Parathyroid adenoma (tissue), 2 donors: Measurements from ENCODE around the gene YLPM1.

Experiments used
- H2AFZ ChIP-seq: fragments of 300-600 bp; sonication (generic); one replicate; pipeline ENCODE4 v1.7.0; 2017; ENCODE audit warnings: antibody characterized with exemption, mild to moderate bottlenecking
- H3K27ac ChIP-seq: fragments of 300-600 bp; sonication (generic); one replicate; pipeline ENCODE4 v1.7.0; 2017
- H3K27me3 ChIP-seq: fragments of 300-600 bp; sonication (generic); one replicate; pipeline ENCODE4 v1.7.0; 2017; ENCODE audit warnings: low read length; ENCODE audit not compliant: control insufficient read depth, insufficient read depth
- H3K36me3 ChIP-seq: fragments of 300-600 bp; sonication (generic); one replicate; pipeline ENCODE4 v1.7.0; 2017; ENCODE audit warnings: low read length; ENCODE audit not compliant: control insufficient read depth, insufficient read depth
- H3K4me1 ChIP-seq: fragments of 300-600 bp; sonication (generic); one replicate; pipeline ENCODE4 v1.7.0; 2017; ENCODE audit warnings: control low read depth
- H3K4me2 ChIP-seq: fragments of 300-600 bp; sonication (generic); one replicate; pipeline ENCODE4 v1.7.0; 2017; ENCODE audit warnings: low read length
- H3K4me3 ChIP-seq: fragments of 300-600 bp; sonication (generic); one replicate; pipeline ENCODE4 v1.7.0; 2017; ENCODE audit warnings: low read depth, low read length
- H3K79me2 ChIP-seq: fragments of 300-600 bp; sonication (generic); one replicate; pipeline ENCODE4 v1.7.0; 2017; ENCODE audit warnings: control low read depth
- H3K9ac ChIP-seq: fragments of 300-600 bp; sonication (generic); one replicate; pipeline ENCODE4 v1.7.0; 2017; ENCODE audit warnings: mild to moderate bottlenecking
- H3K9me3 ChIP-seq: fragments of 300-600 bp; sonication (generic); one replicate; pipeline ENCODE4 v1.7.0; 2017; ENCODE audit warnings: low read length; ENCODE audit not compliant: control insufficient read depth
- TF ChIP-seq, protein P1 (sequence below): fragments of 300-600 bp; sonication (generic); IDR thresholded peaks from one replicate; pipeline ENCODE4 v1.7.0; 2017; ENCODE audit warnings: antibody characterized with exemption, mild to moderate bottlenecking
- donor health status: primary hyperparathyroidism.

The YLPM1 gene

DNA sequence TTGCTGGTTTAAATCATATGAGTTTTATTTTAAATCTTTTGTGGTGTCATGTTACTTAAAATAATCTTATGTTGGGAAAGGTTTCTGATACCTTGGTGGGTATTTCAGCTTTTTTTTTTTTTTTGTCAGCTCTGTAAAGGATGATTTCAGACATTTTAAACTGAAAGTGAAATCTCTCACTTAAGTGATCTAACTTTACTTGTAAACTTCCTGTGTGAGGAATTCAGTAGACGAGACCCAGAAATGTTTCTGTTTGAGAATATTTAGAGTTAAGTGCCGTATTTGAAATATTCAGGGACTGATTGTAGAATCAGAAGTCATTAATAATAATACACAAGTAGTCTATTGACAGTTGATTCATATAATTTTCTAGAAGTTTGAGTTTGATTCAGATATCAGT, 75.0 kb downstream of the YLPM1 start:
- Histone ChIP-seq H2AFZ (no peak overlapping the region), H3K4me3 (no peak overlapping the region), H3K27me3 (no peaks in the 10 kb centered on the region), H3K9ac (no peak overlapping the region), H3K27ac (no peak overlapping the region), H3K4me2 (no peak overlapping the region), H3K4me1 (no peaks in the 10 kb centered on the region), H3K79me2 (no peaks in the 10 kb centered on the region), H3K9me3 (no peaks in the 10 kb centered on the region), H3K36me3 (no peaks in the 10 kb centered on the region)
- TF ChIP-seq, protein P1, sequence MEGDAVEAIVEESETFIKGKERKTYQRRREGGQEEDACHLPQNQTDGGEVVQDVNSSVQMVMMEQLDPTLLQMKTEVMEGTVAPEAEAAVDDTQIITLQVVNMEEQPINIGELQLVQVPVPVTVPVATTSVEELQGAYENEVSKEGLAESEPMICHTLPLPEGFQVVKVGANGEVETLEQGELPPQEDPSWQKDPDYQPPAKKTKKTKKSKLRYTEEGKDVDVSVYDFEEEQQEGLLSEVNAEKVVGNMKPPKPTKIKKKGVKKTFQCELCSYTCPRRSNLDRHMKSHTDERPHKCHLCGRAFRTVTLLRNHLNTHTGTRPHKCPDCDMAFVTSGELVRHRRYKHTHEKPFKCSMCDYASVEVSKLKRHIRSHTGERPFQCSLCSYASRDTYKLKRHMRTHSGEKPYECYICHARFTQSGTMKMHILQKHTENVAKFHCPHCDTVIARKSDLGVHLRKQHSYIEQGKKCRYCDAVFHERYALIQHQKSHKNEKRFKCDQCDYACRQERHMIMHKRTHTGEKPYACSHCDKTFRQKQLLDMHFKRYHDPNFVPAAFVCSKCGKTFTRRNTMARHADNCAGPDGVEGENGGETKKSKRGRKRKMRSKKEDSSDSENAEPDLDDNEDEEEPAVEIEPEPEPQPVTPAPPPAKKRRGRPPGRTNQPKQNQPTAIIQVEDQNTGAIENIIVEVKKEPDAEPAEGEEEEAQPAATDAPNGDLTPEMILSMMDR: no peak

DNA sequence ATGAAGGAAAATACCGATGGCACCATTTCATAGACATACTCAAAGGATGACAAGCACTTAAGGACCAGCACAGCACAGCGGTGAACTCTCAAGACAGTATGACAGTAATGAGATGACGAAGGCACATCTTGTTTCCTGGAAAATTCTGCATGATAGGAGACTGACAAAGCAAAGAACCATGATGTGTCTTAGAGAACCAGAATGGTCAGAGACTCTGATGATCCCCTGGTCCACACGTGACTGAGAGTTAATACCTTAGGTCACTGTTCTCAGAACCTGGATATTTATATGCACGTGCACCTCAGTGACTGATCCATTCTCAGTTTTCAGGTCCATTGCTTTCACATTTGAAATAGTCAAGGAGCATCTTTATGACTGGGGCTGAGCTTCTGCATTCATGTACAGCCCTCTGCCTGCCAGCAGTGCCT, 77.5 kb downstream of the YLPM1 start:
- TF ChIP-seq, protein P1: no peak
- Histone ChIP-seq H3K27ac (no peak overlapping the region), H3K9ac (no peak overlapping the region), H3K9me3 (no peaks in the 10 kb centered on the region), H3K4me2 (no peak overlapping the region), H3K27me3 (no peaks in the 10 kb centered on the region), H3K36me3 (no peaks in the 10 kb centered on the region), H3K4me3 (no peak overlapping the region), H3K4me1 (no peaks in the 10 kb centered on the region), H2AFZ (no peak overlapping the region), H3K79me2 (no peaks in the 10 kb centered on the region)

DNA sequence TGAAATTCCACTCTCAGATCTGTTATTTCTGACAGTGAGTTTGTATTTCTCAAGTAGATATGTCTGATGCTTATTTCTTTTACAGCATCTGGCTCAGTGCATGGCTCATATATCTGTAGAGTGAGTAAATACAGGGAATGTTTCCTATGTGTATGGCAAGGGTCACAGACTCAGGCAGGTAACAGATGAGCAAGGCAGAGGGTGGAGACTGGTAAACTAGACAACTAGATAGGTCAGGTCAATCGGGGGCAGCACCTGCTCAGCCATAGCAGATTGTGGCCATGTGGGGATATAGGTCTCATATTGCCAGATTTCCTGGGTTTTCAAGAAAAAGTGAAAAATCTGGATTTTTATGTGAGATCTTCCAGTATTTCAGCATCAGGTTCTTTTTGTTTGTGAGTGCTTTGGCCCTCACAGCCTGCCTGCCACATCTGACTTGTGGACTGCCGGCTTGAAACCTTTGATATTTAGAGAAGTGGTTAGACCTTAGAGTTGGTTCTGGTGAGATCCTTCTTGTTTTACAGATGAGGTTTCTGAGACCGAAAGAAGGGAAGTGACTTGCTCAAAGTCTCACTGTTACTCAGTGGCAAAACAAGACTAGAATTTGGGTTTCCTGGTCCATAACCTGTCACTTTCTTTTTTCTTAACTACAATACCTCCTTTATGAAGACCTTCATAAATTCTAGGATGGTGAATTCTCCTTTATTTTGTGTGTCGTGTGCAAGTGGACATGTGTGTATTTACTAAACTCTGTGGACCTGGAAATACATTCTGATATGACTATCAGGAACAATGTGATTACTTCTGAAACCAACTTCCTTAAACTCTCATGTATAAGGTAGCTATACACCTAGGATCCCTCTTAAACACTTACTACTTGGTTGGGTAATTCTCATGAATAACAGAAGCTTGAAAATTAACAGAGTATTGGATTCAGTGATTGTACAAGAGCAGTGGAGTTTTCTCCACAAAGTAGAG, 78.4 kb downstream of the YLPM1 start:
- Histone ChIP-seq H2AFZ (no peak overlapping the region), H3K9me3 (no peaks in the 10 kb centered on the region), H3K4me3 (no peak overlapping the region), H3K36me3 (no peaks in the 10 kb centered on the region), H3K4me1 (no peaks in the 10 kb centered on the region), H3K79me2 (no peaks in the 10 kb centered on the region), H3K27me3 (no peaks in the 10 kb centered on the region), H3K4me2 (no peak overlapping the region), H3K27ac (no peak overlapping the region), H3K9ac (no peak overlapping the region)
- TF ChIP-seq, protein P1: no peak

DNA sequence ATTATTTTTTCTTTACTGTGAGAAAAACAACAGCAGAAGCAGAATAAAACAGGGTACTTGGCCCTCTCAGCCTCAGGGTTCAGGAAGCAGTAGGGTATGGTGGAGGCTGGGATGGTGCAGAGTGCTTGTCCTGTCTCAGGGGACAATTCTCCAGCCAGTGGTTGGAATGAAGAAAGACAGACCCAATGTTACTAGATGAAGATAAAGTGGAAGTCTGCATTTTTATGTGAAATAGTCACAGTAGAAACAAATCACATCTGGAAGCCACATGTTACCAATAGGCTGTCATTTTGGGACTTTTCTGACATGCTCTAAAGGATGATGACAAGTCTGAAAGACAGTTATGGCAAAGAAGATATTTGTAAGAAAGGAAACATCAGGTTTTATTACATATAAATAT, 80.5 kb downstream of the YLPM1 start:
- Histone ChIP-seq H3K27ac (no peak overlapping the region), H3K9me3 (no peaks in the 10 kb centered on the region), H3K9ac (no peak overlapping the region), H3K4me2 (no peak overlapping the region), H2AFZ (no peak overlapping the region), H3K79me2 (no peaks in the 10 kb centered on the region), H3K36me3 (no peaks in the 10 kb centered on the region), H3K27me3 (no peaks in the 10 kb centered on the region), H3K4me1 (no peaks in the 10 kb centered on the region), H3K4me3 (no peak overlapping the region)
- TF ChIP-seq, protein P1: no peak
